NCI-H2227 (cell line): Measurements from ENCODE around the gene FAM163A.

Experiments used
- DNase-seq: peaks from one replicate; lab custom pipeline; 2025; ENCODE audit not compliant: unreplicated experiment; lab: John Stamatoyannopoulos, UW

Gene FAM163A

GRCh38 chr1:179748772-179749171 is 5.7 kb downstream of the FAM163A start:
- no peak for DNase-seq

- DNase-seq = no peak
Observed at GRCh38 chr1:179750630-179751029, 7.5 kb downstream of the FAM163A start.

- DNase-seq = no peak
Observed at GRCh38 chr1:179753061-179753460, 10.0 kb downstream of the FAM163A start.

- no peak for DNase-seq
Observed at GRCh38 chr1:179754041-179754624, 11.0 kb downstream of the FAM163A start.

- no peak for DNase-seq
Observed at GRCh38 chr1:179757933-179758332, 14.8 kb downstream of the FAM163A start.

- no peak for DNase-seq
Observed at GRCh38 chr1:179760521-179760920, 17.4 kb downstream of the FAM163A start.

GRCh38 chr1:179761296-179761695 is 18.2 kb downstream of the FAM163A start:
- no peak for DNase-seq

- DNase-seq = no peak
Observed at GRCh38 chr1:179761846-179762640, 19.0 kb downstream of the FAM163A start.

- no peak for DNase-seq
Observed at GRCh38 chr1:179767177-179767581, 24.1 kb downstream of the FAM163A start.

GRCh38 chr1:179767996-179768395 is 24.9 kb downstream of the FAM163A start:
- DNase-seq = no peak

- no peak for DNase-seq
Observed at GRCh38 chr1:179770887-179771502, 27.9 kb downstream of the FAM163A start.

GRCh38 chr1:179773264-179773663 is 30.2 kb downstream of the FAM163A start:
- no peak for DNase-seq

GRCh38 chr1:179774000-179774399 is 30.9 kb downstream of the FAM163A start:
- DNase-seq = no peak

GRCh38 chr1:179774566-179774965 is 31.5 kb downstream of the FAM163A start:
- DNase-seq = no peak

- DNase-seq = no peak
Observed at GRCh38 chr1:179775009-179775408, 31.9 kb downstream of the FAM163A start.

GRCh38 chr1:179776831-179777230 is 33.7 kb downstream of the FAM163A start:
- DNase-seq = no peak

- no peak for DNase-seq
Observed at GRCh38 chr1:179777731-179778130, 34.6 kb downstream of the FAM163A start.

GRCh38 chr1:179779645-179780272 is 36.7 kb downstream of the FAM163A start:
- no peak for DNase-seq

GRCh38 chr1:179781962-179782361 is 38.9 kb downstream of the FAM163A start:
- no peak for DNase-seq

GRCh38 chr1:179785031-179785431 is 41.9 kb downstream of the FAM163A start:
- peak; percentile 14 for DNase-seq

GRCh38 chr1:179785728-179786127 is 42.6 kb downstream of the FAM163A start:
- DNase-seq = no peak
